ENCODE measurements around the gene PTPRS.

The PTPRS gene

GRCh38 chr19:5354403-5354802 is 13.8 kb upstream of the PTPRS start:
- no peak for DNase-seq

GRCh38 chr19:5352229-5352763 is 11.7 kb upstream of the PTPRS start:
- DNase-seq: no peak

- no peak for DNase-seq
These were observed 11.2 kb upstream of the PTPRS start for GRCh38 chr19:5351731-5352228.

- DNase-seq: no peak
These were observed 8.4 kb upstream of the PTPRS start for GRCh38 chr19:5349041-5349440.

- no peak for DNase-seq
These were observed 5.3 kb upstream of the PTPRS start for GRCh38 chr19:5345895-5346386.

- no peak for DNase-seq
These were observed 3.2 kb upstream of the PTPRS start for GRCh38 chr19:5343848-5344247.

- DNase-seq: no peak
These were observed 2.1 kb upstream of the PTPRS start for GRCh38 chr19:5342573-5343201.

- no peak for DNase-seq
These were observed 1.4 kb upstream of the PTPRS start for GRCh38 chr19:5341981-5342380.

GRCh38 chr19:5341448-5341820 is 822 bp upstream of the PTPRS start:
- no peak for DNase-seq

GRCh38 chr19:5339950-5340636 is 519 bp downstream of the PTPRS start:
- DNase-seq: no peak

GRCh38 chr19:5339198-5339949 is 1.2 kb downstream of the PTPRS start:
- no peak for DNase-seq

GRCh38 chr19:5338656-5339197 is 1.9 kb downstream of the PTPRS start:
- no peak for DNase-seq

- no peak for DNase-seq
These were observed 2.6 kb downstream of the PTPRS start for GRCh38 chr19:5337708-5338655.

- no peak for DNase-seq
These were observed 3.5 kb downstream of the PTPRS start for GRCh38 chr19:5337126-5337525.

GRCh38 chr19:5336195-5336965 is 4.2 kb downstream of the PTPRS start:
- DNase-seq: no peak

GRCh38 chr19:5335593-5335992 is 5.0 kb downstream of the PTPRS start:
- no peak for DNase-seq

GRCh38 chr19:5334824-5335500 is 5.7 kb downstream of the PTPRS start:
- no peak for DNase-seq

GRCh38 chr19:5334366-5334739 is 6.3 kb downstream of the PTPRS start:
- no peak for DNase-seq

- no peak for DNase-seq
These were observed 6.8 kb downstream of the PTPRS start for GRCh38 chr19:5333581-5334365.

- DNase-seq: no peak
These were observed 8.1 kb downstream of the PTPRS start for GRCh38 chr19:5332501-5332900.
